ENCODE data around the gene MAP3K3.
"Not testable (repeated sequence)": the region's sequence is repeated elsewhere in the genome, so short reads cannot be mapped to it uniquely, and the experiment has no call there.

Gene MAP3K3

DNA sequence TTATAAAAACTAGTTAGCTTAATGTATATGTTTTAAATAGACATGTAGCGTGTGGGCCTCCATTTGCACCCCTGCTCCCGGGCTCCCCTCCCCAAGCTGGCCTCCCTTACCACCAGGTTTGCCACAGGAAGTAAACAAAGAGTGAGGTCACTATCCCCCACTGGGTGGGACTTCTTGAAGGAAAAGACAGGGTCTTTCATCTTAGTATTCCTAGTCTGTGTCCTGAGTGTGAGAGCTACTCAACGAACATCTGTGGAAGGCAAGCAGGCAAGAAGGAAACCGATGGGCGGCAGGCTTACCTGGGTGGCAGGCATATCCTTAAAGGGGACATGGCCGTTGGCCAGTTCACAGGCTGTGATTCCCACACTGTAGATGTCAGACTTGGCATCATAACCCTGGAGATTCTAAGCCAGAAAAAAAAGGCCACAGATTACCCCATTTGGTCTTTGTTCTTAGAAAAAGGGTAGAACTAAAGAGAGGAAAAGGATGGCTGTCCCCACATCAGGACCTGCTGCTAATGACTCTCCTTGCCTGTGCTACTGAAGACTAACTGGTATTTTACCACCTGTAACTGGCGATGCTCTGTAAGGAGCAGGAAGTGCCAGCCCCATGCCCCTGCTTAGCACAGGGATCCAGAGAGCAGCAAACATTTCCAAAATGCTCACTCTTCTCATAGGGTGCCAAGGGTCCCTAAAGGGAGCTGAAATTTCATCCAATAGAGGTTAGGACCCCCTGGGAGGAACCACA lies 84.3 kb downstream of the MAP3K3 start:
- no peak for DNase-seq

DNA sequence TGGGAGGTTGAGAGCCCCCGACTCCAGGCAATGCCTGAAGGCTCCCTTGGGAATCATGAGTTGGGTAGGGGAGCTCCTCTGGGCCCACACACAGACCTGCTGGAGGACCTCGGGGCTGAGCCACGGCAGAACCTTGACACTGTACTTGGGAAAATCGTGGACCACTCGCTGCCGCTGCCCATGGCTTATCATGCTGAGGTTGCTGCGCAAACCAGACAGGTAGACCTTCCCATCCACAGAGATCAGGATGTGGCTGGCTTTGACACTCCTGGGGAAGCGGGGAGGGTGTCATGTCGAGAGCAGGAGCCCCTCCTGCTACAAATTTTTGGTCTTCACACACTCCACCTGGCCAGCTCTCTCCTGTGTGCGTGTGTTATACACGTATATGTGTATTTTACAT lies 84.9 kb downstream of the MAP3K3 start:
- DNase-seq: no peak

DNA sequence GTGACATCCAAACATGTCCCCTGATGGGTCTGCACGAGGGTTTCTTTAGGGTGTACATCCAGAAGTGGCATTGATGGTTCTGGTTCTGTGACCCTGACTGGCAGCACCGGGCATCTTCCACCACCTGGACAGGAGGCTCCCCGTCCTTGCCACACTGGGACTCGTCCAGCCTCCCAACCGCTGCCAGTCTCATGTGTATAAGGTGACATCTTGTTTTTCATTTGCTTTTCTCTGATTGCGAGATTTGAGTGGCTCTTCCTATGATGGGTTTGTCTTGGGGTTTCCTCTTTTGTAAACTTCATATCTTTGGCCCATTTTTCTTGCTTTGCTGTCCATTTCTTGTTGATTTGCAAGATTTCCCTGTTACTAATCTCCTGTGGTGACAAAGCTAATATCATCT lies 86.9 kb downstream of the MAP3K3 start:
- no peak for DNase-seq

DNA sequence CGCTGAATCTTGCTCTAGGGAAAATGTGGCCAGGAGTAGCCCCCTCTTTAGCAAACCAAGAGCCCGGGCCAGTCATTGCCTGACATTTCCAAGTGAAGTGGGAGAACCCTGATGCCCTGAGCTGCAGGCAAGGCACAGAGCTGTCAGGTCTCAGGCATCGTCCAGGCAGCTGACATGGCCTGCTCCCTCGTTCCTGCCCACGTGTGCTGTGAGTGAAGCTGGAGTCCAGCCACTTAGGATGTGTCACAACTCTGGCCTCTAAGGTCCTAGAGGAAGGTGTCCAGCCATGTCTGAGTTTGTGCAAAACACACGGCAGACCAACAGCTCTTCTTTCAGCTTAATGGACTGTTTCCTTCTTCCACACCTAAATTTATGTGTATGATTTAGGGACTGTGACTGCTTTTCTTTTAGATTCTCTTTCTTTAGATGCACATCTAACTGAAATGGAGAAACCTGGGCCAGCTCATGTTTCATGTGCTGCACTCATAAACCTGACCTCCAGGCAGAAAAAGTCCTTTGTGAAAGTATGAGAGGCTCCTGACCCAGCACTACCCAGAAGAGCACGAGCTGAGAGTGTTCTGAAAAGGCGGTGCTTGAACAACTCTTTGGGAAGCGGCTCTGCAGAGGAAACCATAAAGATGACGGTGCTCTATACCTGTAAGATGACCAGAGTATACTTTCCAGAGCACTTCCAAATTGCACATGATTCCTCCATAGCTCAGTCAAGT lies 92.5 kb downstream of the MAP3K3 start:
- no peak for DNase-seq

DNA sequence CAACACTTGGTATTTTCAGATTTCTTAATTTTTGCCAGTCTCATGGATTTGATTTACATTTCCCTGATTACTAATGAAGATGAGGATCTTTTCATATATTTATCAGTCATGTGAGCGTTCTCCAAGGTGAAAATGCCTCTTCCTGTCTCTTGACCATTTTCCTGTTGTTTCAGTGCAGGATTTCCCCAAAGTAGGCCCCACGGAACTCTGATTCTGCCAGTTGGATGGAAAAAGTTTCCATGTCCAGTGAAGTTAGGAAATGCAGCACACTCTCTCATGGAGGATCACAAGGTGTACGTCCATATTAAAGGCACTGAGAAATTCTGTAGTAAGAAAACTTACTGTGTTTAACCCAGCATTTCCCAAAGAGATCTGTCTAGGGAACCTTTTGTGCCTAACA lies 94.2 kb downstream of the MAP3K3 start:
- DNase-seq: no peak

DNA sequence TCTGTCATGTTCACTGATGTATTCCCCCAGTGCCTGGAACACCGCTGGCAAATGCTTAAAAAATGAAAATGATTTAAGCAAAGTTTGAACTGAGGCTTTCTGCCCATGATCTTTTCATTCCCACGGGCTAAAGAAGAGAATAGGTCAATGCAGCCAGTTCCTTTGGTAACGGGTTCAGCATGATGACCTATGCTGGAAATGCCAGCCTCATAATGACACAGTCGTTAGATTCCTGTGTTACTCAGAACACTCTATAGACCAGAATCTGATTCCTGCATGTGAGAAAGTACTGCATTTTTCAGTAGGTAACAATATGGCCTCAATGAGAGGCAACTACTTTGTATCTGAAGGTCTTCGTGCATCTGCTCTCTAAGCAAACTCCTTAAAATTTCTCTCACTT lies 96.8 kb downstream of the MAP3K3 start:
- DNase-seq: no peak

DNA sequence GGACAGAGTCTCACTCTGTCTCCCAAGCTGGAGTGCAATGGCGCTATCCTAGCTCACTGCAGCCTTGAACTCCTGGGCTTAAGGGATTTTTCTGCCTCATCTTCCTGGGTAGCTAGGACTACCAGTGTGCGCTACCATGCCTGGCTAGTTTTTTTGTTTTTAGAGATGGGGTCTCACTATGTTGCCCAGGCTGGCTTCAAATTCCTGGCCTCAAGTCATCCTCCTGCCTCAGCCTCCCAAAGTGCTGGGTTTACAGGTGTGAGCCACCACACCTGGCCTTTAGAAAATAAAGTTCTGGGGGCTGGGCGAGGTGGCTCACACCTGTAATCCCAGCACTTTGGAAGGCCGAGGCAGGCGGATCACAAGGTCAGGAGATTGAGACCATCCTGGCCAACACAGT lies 98.0 kb downstream of the MAP3K3 start:
- not testable (repeated sequence) for DNase-seq

DNA sequence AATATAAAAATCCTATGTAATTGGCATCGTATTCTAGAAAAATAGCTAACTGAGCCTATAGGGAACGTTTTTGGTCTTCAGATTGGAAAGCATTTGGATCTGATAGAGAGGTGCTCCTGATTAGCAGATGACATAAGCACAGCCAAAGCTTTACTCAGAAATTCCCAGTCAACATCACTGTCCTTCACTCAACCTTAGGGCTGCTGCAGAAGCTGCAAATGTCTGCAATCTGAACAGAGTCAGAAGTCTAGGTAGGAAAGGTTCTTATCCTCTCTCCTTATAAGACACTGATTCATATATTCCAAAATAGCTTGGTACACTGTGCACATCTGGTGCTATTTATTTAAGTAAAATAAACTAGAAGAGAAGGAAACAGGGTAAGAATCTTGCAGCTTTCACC lies 100.2 kb downstream of the MAP3K3 start:
- DNase-seq: no peak

DNA sequence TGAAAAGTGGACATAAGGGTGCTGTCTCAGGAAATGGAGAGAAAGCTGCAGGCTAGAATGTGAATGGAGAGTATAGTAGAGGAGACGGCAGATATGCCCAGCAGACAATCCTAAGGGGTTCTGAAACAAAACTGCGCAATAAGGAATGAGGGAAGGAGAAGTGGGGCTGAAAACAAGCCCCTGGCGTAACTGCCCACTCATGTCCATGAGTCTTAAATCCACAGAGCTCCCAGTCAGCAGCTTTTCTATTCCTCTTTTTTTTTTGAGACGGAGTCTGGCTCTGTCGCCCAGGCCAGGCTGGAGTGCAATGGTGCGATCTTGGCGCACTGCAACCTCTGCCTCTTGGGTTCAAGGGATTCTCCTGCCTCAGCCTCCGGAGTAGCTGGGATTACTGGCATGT lies 113.5 kb downstream of the MAP3K3 start:
- DNase-seq: no peak

DNA sequence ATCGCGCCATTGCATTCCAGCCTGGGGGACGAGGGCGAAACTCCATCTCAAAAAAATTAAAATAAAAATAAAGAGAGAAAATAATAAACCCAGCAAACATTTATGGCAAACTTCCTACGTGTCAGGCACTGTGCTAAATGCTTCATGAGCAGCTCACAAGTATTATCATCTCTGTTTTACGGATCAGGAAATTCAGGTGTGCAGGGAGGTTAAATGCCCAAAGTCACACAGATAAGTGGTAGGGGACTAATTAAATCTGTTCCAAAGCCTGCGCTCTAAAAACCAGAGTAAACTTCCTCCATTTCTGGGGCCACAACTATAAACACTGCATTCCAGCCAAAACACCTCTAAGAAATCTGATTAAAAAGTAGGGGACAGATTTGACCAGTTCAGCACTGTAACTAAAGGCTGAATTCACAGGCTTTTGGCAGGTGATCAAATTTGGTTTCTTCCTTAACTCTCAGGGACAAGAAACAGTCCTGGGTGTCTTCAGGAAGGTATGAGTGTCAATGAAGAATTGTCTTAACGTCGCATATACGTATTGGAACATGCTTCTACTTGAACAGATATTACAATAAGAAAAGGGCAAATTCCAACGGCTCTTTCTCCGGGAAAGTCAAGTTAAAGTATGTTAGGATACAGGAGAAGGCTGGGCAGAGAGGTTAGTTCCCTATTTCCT lies 118.4 kb downstream of the MAP3K3 start:
- DNase-seq: no peak

DNA sequence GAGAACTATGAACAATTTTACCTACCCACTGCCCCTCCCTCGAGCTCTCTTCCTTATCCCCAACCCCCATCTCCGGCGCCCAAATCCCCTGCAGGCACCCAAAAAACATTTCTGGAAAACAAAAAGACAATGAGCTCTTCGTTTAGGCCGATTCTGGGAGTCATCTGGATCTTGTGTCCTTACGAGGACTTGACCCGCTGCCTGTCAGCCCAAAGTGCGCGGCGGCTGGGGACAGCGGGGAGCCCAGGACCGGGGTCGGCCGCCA lies 118.9 kb downstream of the MAP3K3 start:
- no peak for DNase-seq

DNA sequence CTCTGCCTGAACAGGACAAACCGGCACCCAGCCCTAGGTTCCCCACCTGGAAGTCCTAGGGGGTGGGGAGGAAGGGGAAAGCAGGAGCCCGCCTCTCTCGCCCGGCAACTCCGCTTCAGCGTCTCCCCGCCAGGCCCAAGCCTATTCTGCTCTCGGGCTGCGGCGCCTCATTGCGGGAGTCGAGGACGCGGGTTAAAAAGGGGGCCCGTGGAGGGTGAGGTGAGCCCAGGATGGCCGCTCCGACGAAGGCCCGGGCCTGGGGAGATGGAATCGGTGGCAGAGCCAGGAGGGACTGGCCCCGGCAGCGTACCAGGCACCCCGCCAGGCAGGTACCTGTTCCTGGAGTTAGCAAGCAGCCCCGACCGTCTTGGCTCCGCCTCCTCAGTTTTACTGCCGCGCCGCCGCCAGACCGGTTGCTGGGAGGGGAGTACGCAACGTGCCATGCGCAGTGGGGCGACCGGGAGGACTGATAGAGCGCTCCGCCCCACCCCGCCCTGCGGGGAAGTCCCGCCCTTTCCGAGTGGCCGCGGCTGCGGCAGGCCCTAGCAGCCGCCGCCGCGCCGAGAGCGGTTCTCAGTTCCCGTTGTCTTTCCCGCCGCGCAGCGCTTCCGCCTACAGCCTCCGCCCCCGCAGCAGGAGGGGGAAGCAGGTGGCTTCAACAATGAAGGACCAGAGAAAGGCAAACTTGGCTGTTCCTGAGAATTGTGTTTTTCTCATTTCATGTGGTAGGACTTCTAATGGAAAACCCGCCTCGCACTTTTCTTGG lies 119.4 kb downstream of the MAP3K3 start, which contains the start of gene STRADA:
Gene STRADA, minus strand, starts transcription at position 392 of the 766 bp plus-strand sequence. CDS start 13,430 bp downstream, outside the sequence.
- DNase-seq: peak; percentile 98

Measured in activated gamma-delta T cell (primary cell).